T-helper 1 cell treated with Interleukin-12 subunit alpha and Interleukin-12 subunit beta and Interleukin-4 antibody, amounts not matched to agents 30 μg/mL and 1 μg/mL, for 36 hours (primary cell): ENCODE data around the gene INSC.

Experiments
- H3K27ac Mint-ChIP-seq: one replicate; pipeline ENCODE4 v1.8.0; 2021; ENCODE audit warnings: mild to moderate bottlenecking, mixed read lengths
- H3K27me3 Mint-ChIP-seq: one replicate; pipeline ENCODE4 v1.8.0; 2021; ENCODE audit warnings: low read depth, mixed read lengths
- H3K36me3 Mint-ChIP-seq: one replicate; pipeline ENCODE4 v1.8.0; 2021; ENCODE audit warnings: low read depth, mixed read lengths
- H3K4me1 Mint-ChIP-seq: one replicate; pipeline ENCODE4 v1.8.0; 2021; ENCODE audit warnings: low read depth, mixed read lengths
- H3K4me3 Mint-ChIP-seq: one replicate; pipeline ENCODE4 v1.8.0; 2021; ENCODE audit warnings: mild to moderate bottlenecking, moderate library complexity, mixed read lengths
- H3K9me3 Mint-ChIP-seq: one replicate; pipeline ENCODE4 v1.8.0; 2021; ENCODE audit warnings: mixed read lengths

Gene INSC

GRCh38 chr11:15175831-15176230, 61.1 kb downstream of the INSC start:
- Mint-ChIP-seq H3K27me3 (peaks cover 36% of the 10 kb centered on the region), H3K4me1 (no peaks in the 10 kb centered on the region)

GRCh38 chr11:15176646-15177163, 62.0 kb downstream of the INSC start:
- Mint-ChIP-seq H3K27me3 (peaks cover 37% of the 10 kb centered on the region), H3K4me3 (no peak overlapping the region), H3K9me3 (no peaks in the 10 kb centered on the region), H3K27ac (no peak overlapping the region), H3K4me1 (no peaks in the 10 kb centered on the region), H3K36me3 (no peaks in the 10 kb centered on the region)

More at GRCh38 chr11:15175831-15176230, 61.1 kb downstream of the INSC start:
- Mint-ChIP-seq H3K27ac (no peak overlapping the region), H3K4me3 (no peak overlapping the region), H3K9me3 (no peaks in the 10 kb centered on the region), H3K36me3 (no peaks in the 10 kb centered on the region)

GRCh38 chr11:15177491-15177890, 62.8 kb downstream of the INSC start:
- Mint-ChIP-seq H3K27ac (no peak overlapping the region), H3K9me3 (no peaks in the 10 kb centered on the region), H3K36me3 (no peaks in the 10 kb centered on the region), H3K27me3 (peaks cover 34% of the 10 kb centered on the region), H3K4me1 (no peaks in the 10 kb centered on the region), H3K4me3 (no peak overlapping the region)

GRCh38 chr11:15178214-15178613, 63.5 kb downstream of the INSC start:
- H3K36me3 Mint-ChIP-seq, result no peaks in the 10 kb centered on the region
- no peaks in the 10 kb centered on the region for H3K9me3 Mint-ChIP-seq
- H3K4me3 Mint-ChIP-seq, result no peak overlapping the region
- no peaks in the 10 kb centered on the region for H3K4me1 Mint-ChIP-seq
- no peak overlapping the region for H3K27ac Mint-ChIP-seq
- H3K27me3 Mint-ChIP-seq, result peaks cover 31% of the 10 kb centered on the region

- Mint-ChIP-seq H3K27me3 (peaks cover 25% of the 10 kb centered on the region), H3K4me3 (no peak overlapping the region), H3K4me1 (no peaks in the 10 kb centered on the region), H3K9me3 (no peaks in the 10 kb centered on the region), H3K27ac (no peak overlapping the region), H3K36me3 (no peaks in the 10 kb centered on the region)
Observed at GRCh38 chr11:15179167-15179566, 64.4 kb downstream of the INSC start.

GRCh38 chr11:15180212-15180792, 65.6 kb downstream of the INSC start:
- Mint-ChIP-seq H3K27ac (no peak overlapping the region), H3K4me3 (no peak overlapping the region), H3K27me3 (peaks cover 19% of the 10 kb centered on the region), H3K4me1 (no peaks in the 10 kb centered on the region), H3K36me3 (no peaks in the 10 kb centered on the region), H3K9me3 (no peaks in the 10 kb centered on the region)

GRCh38 chr11:15182372-15182771, 67.6 kb downstream of the INSC start:
- Mint-ChIP-seq H3K36me3 (no peaks in the 10 kb centered on the region), H3K27ac (no peak overlapping the region), H3K9me3 (no peaks in the 10 kb centered on the region), H3K4me1 (no peaks in the 10 kb centered on the region), H3K4me3 (no peak overlapping the region), H3K27me3 (peaks cover 28% of the 10 kb centered on the region)

GRCh38 chr11:15185021-15185420, 70.3 kb downstream of the INSC start:
- Mint-ChIP-seq H3K4me3 (no peak overlapping the region), H3K9me3 (no peaks in the 10 kb centered on the region), H3K4me1 (no peaks in the 10 kb centered on the region), H3K27ac (no peak overlapping the region), H3K36me3 (no peaks in the 10 kb centered on the region), H3K27me3 (peaks cover 35% of the 10 kb centered on the region)

- Mint-ChIP-seq H3K27ac (no peak overlapping the region), H3K36me3 (no peaks in the 10 kb centered on the region), H3K4me1 (no peaks in the 10 kb centered on the region), H3K9me3 (no peaks in the 10 kb centered on the region), H3K27me3 (peaks cover 29% of the 10 kb centered on the region), H3K4me3 (no peak overlapping the region)
Observed at GRCh38 chr11:15186146-15186545, 71.4 kb downstream of the INSC start.

- H3K4me3 Mint-ChIP-seq, result no peak overlapping the region
- H3K27me3 Mint-ChIP-seq, result peaks cover 23% of the 10 kb centered on the region
- H3K9me3 Mint-ChIP-seq, result no peaks in the 10 kb centered on the region
- H3K36me3 Mint-ChIP-seq, result no peaks in the 10 kb centered on the region
- H3K27ac Mint-ChIP-seq, result no peak overlapping the region
- H3K4me1 Mint-ChIP-seq, result no peaks in the 10 kb centered on the region
Observed at GRCh38 chr11:15189189-15189588, 74.5 kb downstream of the INSC start.

GRCh38 chr11:15189641-15190365, 75.1 kb downstream of the INSC start:
- Mint-ChIP-seq H3K9me3 (no peaks in the 10 kb centered on the region), H3K4me1 (no peaks in the 10 kb centered on the region), H3K27ac (no peak overlapping the region), H3K27me3 (peaks cover 23% of the 10 kb centered on the region), H3K36me3 (no peaks in the 10 kb centered on the region), H3K4me3 (no peak overlapping the region)

- Mint-ChIP-seq H3K36me3 (no peaks in the 10 kb centered on the region), H3K4me1 (no peaks in the 10 kb centered on the region), H3K27ac (no peak overlapping the region), H3K4me3 (no peak overlapping the region), H3K9me3 (no peaks in the 10 kb centered on the region), H3K27me3 (peaks cover 22% of the 10 kb centered on the region)
Observed at GRCh38 chr11:15190611-15191010, 75.9 kb downstream of the INSC start.

GRCh38 chr11:15192005-15192556, 77.4 kb downstream of the INSC start:
- no peak overlapping the region for H3K27ac Mint-ChIP-seq
- H3K4me3 Mint-ChIP-seq, result no peak overlapping the region
- H3K4me1 Mint-ChIP-seq, result no peaks in the 10 kb centered on the region
- peaks cover 8% of the 10 kb centered on the region for H3K27me3 Mint-ChIP-seq
- no peaks in the 10 kb centered on the region for H3K36me3 Mint-ChIP-seq
- no peaks in the 10 kb centered on the region for H3K9me3 Mint-ChIP-seq

GRCh38 chr11:15194671-15195415, 80.1 kb downstream of the INSC start:
- no peaks in the 10 kb centered on the region for H3K9me3 Mint-ChIP-seq
- H3K27ac Mint-ChIP-seq, result no peak overlapping the region
- H3K27me3 Mint-ChIP-seq, result peaks cover 11% of the 10 kb centered on the region
- H3K4me1 Mint-ChIP-seq, result no peaks in the 10 kb centered on the region
- H3K36me3 Mint-ChIP-seq, result no peaks in the 10 kb centered on the region
- H3K4me3 Mint-ChIP-seq, result no peak overlapping the region
